ENCODE results near the gene SNTG2.

GRCh38 chr2:942775-943460, 7.7 kb upstream of the SNTG2 start:
- TF ChIP-seq CTCF (IDR thresholded peaks at IDR 0.05; ENCODE audit: low read depth, low read length, missing input control) (no peak), TAF1 (conservative IDR thresholded peaks at IDR 0.05) (no peak)
